GM21723 (cell line): ENCODE results near the gene OR1D5.
"Not testable (repeated sequence)": the region's sequence is repeated elsewhere in the genome, so short reads cannot be mapped to it uniquely, and the experiment has no call there.

Experiments
- ATAC-seq: cut with Tn5 transposase; IDR thresholded peaks from one replicate; pipeline ENCODE4 v1.9.1; 2021; ENCODE audit warnings: mild to moderate bottlenecking, moderate library complexity; ENCODE audit not compliant: unreplicated experiment

OR1D5 gene

DNA sequence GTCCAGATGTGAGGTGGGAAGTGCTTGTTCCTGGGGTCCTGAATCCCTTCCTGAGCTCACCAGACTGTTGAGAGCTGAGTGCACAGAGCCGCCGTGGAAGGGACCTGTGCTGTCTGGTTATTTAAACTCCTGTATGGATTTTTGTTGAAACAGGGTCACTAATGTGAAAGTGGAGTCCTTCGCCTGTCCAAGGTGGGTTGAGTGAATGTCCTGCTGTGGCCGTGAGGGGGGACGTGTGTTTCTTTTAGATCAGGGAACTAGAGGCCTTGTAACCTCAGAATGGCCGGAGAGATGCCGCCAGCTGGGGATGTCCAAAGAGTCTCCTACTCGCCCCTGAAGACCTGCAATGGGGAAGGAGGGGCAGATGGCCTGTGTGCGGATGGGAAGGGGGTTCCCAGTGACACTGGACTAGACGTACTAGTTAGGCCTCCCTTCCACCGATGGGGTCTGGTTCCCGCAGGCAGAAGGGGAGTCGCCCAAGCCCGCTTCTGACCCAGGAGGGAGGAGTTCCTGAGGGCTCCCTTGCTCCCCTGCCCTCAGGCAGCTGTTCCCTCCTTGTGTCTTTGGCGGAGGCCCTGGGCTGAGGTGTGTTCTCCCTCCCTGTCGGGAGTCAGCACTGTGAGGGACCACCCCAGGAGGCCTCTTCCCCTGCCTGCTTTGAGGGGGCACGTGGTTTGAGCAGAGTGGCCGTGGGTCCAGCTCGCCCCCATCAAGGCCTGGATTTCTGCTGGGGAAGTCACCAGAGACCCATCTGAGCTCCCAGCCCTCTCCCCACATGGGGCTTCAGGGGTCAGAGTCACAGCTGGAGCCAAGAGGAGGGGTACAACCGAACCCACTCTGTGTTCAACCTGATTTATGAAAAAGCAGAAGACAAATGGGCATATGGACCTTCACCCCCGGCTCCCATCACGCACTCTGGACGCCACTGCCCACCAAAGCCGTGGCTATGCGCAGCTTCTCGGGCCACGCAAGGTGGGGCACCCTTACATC is 30.9 kb downstream of the OR1D5 start:
- no peak for ATAC-seq

DNA sequence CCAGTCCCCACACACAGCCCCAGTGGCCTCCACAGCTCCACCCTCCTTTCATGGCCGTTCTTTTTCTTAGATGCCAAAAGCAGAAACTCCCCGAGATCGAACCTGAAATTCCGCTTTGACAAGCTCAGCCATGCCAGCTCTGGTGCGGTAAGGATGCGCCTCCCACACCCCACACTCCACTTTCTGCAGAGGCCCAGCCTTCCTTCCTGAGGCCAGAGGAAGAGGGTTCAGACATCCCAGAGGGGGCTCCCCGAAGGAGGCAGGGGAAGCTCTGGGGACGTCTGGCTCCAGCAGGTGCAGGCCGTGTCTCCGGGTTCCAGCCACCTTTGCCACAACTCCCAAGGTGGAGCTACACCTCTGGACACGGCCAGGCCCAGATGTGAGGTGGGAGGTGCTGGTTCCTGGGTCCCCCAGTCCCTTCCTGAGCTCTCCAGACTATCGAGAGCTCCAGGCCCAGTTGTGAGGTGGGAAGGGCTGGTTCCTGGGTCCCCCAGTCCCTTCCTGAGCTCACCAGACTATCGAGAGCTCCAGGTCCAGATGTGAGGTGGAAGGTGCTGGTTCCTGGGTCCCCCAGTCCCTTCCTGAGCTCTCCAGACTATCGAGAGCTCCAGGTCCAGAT is 32.4 kb downstream of the OR1D5 start:
- not testable (repeated sequence) for ATAC-seq

DNA sequence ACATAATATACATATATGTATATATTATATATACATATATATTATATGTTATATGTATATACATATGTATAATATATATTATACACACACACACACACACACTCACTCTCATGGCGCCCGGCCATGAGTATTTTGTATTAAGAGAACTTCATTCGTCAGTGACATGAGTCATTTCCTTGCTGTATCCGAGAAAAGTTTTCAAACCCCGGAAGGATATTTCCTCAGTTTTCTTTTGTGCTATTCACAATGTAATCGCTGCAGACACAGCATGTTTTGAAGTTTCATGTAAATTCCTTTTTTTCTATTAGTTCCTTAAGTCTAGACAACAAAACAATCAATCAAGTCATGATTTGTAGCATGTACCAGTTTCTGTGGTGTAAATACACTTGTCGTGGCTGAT is 33.3 kb downstream of the OR1D5 start:
- ATAC-seq: no peak

DNA sequence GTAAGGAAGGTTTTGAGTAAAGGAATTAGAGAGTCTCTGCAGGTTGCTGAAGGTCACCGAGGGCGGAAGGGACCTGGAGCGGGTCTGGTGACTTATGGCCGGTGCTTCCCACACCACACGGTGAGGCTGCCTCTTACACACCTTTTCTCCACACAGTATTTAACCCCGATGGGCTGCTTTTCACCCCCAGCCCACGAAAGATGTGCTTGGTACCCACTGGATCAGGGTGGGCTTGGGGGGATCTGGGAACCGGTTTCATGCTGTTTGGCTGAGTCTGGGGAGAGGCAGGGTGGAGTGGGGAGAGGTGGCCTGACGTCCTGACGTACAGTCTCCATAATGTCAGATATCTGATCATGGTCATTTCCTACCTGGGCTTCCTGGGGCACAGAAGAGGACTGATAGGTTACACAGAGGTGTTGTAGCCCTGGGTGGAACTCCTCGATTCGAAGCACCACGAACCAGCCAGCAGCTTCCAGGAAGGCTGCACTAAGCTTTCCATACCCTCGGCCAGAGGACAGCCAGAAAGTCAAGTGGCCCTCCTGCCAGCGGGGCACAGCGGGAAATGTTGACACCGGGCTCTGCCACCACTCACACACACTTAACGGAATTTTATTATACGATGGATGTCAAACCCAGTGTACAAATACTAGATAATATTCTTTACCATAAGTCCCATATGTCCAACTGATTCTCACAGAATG is 34.0 kb downstream of the OR1D5 start:
- ATAC-seq: no peak

DNA sequence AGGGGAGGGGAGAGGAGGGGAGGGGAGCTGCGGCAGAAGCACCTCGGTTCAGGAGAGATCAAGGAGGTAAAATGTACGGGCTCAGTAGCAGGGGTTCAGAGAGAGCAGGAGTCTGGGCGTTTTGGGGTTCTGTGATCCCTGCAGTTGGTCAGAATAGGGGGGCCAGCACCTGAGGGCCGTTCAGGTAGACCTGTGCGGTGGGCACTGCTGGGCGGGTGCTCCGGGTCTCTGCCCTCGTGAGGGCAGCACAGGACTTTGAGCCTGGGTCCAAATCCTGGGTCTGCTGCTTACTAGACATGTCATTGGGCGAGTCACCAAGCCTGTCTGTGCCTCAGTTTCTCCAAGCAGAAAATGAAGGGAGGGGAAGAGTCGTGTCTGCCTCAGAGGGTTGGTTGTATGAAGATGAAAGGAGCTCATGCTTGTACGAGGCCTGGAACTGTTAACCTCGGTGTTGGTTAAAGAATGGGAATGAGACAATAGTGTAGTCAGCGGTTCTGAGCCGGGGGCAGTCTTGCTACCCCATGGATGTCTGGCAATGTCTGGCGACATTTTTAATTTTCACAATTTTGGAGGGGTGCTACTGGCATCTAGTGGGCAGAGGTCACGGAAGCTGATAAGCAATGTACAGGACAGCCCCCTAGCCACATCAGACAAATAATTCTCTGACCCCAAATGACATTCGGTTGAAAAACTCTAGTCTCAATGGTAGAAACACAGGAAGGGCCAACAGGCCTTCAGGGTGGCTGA is 35.4 kb downstream of the OR1D5 start:
- no peak for ATAC-seq

DNA sequence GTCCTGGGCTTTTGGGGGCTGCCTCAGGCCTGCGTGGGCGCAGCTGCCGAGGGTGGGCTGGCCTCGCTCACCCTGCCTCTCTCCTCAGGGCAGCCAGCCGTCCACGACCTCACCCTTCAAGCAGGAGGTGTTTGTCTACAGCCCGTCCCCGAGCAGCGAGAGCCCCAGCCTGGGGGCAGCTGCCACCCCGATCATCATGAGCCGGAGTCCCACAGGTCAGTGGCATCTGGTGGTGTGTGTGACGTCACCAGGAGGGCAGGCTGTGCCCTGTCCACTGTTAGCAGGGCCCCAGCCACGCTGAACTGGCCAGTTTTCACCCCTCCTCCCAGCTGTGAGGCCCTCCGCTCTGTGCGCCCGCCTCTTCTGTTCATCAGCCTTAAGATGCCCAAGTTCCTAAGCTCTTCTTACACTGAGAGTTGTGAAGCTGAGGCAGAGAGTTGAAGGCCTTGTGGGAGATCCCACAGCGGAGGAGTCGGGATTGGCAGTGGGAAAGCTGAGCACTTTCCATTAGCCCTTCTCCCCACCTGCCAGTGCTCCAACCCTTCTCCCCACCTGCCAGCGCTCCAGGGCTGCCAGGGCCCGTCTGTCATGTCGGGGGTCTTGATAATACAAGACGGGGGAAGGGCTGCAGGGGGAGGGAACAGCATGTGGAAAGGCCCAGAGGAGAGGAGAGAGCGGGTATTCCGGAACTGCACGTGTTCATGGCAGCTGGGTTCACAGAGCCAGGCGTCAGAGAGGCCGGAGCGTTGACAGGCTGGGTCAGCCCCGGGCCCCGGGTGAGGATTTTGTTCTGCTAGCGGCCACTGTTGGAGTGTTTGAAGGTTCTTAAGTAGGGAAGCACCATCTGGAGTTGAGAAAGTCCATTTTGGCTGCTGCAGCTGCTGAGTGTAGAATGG is 36.3 kb downstream of the OR1D5 start:
- ATAC-seq: no peak

DNA sequence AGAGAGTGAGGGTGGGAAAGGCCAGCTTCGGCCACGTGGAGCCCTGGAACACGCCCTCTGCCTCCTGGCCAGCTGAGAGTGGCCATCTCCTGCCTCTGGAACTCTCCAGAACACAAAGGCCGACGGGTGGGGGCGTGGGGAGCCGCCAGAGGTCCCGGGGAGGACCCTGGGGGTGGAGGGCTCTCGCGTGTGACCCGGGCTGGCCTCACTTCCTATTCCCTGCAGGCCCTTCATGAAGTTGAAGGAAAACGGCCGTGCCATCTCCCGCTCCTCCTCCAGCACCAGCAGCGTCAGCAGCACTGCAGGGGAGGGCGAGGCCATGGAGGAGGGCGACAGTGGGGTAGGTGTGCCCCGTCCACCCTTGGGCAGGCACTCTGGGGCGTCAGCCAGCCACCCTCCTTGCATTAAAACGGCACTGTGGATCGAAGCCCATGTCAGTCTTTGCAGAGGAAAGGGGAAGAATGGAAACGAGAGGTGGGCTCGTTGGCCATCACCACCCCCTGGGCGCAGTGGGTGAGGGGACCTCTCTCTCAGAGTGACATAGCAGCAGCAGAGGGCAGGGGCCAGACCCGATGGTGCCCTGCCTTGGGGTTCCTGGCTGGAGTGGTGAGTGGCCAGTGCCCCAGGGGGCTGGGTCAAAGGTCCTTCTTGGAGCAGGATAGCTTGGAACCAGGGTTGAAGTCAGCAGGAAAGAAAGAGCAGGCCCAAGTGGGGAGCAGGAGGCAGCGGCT is 37.1 kb downstream of the OR1D5 start:
- ATAC-seq: no peak

DNA sequence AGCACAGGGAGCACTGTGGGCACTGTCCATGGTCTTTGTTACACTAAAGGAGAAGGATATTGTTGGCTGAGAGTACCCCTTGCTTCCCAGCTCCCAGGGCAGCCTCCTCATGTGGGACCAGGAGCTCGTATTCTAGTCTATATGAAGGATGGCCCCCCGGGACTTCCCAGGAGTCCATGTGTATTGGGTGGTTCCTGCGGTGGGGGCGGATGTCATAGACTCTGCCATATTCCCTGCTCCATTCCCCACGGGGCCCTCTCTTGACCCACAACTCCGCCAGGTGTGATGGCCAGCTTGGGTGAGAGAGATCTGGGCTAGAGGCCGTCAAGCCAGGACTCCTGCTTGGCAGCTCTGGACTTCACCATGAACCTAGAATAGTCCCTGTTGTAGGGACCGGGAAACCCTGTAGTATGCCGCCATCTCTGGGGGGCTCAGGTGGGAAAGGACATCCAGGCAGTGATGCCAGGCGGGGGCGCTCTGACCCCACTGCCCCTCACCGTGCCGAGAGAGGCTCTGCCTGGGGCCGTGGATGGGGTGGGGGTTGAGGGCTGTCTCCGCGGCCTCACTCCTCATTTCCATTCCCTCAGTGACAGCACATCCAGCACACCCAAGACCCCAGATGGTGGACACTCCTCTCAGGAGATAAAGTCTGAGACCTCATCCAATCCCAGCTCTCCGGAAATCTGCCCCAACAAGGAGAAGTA is 37.8 kb downstream of the OR1D5 start:
- no peak for ATAC-seq

DNA sequence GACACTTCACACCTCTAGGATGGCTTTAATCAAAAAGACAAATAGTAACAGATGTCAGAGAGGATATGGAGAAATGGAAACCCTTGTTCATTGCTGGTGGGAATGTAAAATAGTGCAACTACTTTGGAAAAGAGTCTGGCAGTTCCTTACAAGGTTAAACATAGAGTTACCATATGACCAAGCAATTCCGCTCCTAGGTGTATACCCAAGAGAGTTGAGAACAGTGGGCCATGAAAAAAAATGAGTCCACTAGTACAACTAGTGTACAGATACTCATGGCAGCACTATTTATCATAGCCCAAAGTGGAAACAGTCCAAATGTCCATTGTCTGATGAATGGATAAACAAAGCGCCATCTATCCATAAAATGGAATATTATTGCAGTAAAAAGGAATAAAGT is 39.1 kb downstream of the OR1D5 start:
- ATAC-seq: no peak

DNA sequence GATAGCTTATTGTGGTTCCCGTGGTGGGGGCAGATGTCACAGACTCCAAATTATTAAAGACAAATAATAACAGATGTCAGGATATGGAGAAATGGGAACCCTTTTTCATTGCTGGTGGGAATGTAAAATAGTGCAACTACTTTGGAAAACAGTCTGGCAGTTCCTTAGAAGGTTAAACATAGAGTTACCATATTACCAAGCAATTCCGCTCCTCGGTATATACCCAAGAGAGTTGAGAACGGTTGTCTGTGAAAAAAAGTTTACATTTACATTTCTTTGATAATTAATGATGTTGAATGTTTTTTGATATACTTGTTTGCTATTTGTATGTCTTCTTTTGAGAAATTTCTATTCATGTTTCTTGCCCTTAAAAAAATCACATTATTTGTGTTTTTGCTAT is 41.2 kb downstream of the OR1D5 start:
- no peak for ATAC-seq

DNA sequence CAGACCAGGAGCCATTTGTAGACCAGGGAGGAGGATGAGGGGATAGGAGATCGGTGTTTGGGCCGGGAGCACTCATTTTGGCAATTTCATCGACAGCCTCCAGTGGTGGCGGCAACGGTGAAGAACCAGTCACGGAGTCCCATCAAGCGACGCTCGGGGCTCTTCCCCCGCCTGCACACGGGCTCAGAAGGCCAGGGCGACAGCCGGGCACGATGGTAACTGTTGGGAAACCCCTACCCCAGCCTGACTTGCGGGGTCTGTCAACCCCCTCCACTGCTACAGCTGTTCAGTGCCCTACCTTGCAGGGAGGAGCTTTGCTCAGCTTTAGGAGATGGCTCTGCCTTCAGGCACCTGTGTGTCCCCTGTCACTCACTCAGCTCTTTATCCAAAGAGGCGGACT is 43.0 kb downstream of the OR1D5 start:
- no peak for ATAC-seq

DNA sequence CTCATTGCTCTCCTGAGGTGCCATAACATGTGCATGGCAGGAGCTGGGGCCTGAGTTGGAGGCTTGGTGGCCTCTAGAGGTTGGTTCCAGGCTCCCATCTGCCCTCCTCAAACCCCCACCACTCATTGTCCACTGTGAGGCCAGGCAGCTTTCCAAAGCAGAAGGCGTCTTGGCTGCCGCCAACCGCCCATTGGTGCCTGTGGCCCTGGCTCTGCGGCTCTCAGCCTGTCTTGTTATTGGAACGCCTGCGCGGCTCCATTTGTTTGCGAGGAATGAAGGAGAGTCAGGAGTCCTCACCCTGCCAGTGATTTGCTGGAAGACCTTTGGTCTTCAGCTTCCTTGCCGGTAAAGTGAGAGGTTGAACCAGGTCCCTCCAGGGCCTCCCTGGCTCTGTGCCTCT is 43.6 kb downstream of the OR1D5 start:
- ATAC-seq: no peak

DNA sequence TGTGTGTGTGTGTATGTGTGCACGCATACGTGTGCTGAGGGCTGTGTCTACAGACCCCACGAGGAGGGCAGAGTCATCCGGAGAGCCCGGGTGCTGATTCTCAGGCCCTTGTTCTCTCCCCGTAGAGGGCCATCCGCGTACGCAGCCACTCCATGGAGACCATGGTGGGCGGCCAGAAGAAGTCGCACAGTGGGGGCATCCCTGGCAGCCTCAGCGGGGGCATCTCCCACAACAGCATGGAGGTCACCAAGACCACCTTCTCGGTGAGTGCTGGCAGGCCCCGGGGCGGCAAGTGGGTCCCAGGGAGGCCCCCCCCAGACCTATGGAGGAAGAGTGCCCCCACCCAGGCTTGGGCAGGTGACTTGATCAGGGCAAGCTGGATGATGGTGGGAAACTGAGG is 45.5 kb downstream of the OR1D5 start:
- no peak for ATAC-seq

DNA sequence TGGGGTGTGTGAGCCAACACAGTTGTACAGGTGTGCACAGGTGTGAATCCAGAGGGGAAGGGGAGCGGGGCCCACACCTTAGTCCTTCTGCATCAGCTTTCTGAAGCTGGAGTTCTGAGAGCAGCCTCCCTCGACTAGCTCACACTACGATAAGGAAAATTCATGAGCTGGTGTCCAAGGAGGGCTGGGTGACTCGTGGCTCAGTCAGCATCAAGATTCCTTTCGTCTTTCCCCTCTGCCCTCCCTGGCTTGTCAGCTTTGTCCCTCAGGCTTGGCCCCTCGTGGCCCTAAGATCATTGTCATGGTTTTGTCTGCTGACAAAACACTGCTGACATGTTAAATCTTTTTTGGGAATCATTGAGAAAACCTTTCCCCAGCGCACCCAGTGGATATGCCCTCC is 47.5 kb downstream of the OR1D5 start:
- ATAC-seq: no peak

DNA sequence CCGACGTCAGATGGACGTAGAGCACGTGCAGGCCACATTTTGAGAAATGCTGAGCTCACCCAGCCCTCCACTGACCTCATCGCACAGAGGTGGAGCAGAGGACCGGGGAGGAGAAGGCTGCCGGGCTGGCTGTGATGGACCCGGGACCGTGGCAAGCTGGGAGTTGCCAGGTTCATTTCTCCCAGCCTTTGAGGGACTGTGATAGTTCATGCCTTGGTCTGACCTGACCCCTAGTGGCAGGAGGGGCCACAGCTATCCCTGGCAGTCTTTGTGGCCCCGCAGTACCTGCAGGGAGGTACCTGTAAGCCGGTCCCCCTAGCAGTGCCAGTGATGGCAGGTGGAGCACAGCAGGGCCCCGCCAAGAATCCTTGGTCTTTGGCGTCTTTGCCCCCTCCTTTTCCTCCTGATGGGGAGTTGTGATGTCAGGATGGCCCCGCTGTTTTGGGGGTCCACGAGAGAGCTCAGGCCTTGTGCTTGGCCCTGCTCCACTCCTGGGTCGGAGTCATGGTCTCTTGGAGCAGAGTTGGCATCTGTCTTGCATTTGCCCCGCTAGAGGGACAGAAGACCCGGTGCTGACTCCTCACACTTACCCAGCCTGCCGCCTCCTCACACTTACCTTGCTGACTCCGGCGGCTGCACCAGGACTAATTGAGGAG is 50.4 kb downstream of the OR1D5 start:
- no peak for ATAC-seq
